Transverse colon (tissue), 4 donors: Measurements from ENCODE around the gene SKAP2. TPM values are rescaled to one million over a fixed set of nuclear protein-coding genes. Genes with fewer than 3 reads are reported as not detected.
A peak's percentile ranks its signal among the peaks of the same experiment; 100 is the strongest.

Experiments used
- DNase-seq: peaks from one replicate; pipeline ENCODE4 v3.0.0-alpha.2; 2019
- H3K27ac ChIP-seq, 4 donors: fragments of 200-600 bp; sonication (generic); 2 replicates each; pipeline ENCODE4 v1.5.1; 2016 to 2018; ENCODE audit warnings: inconsistent platforms in 4 of 4
- H3K27me3 ChIP-seq: fragments of 200-600 bp; sonication (generic); 2 replicates; pipeline ENCODE4 v1.5.1; 2017; ENCODE audit warnings: inconsistent platforms
- H3K36me3 ChIP-seq, 4 donors: fragments of 200-600 bp; sonication (generic); 2 replicates each; pipeline ENCODE4 v1.5.1; 2017 to 2019; ENCODE audit warnings: inconsistent platforms in 4 of 4
- H3K4me1 ChIP-seq, 4 donors: fragments of 200-600 bp; sonication (generic); 2 replicates each; pipeline ENCODE4 v1.5.1; 2017 to 2020; ENCODE audit warnings: inconsistent platforms in 4 of 4
- H3K4me3 ChIP-seq, 4 donors: fragments of 200-600 bp; sonication (generic); 1 replicate in 1 of 4; 2 replicates in 3 of 4; pipeline versions ENCODE4 v1.5.1 to v1.6.1; 2017 to 2019; ENCODE audit warnings: inconsistent platforms in 4 of 4
- H3K9me3 ChIP-seq, 2 donors: fragments of 200-600 bp; sonication (generic); 2 replicates each; pipeline ENCODE4 v1.5.1; 2017 to 2019; ENCODE audit warnings: inconsistent platforms in 2 of 2
- EP300 ChIP-seq: sonication (generic); formaldehyde crosslinking; IDR thresholded peaks from one replicate; pipeline ENCODE4 v1.6.1; 2017; ENCODE audit warnings: antibody characterized with exemption, low read depth
- POLR2A ChIP-seq: fragments of 450-650 bp; IDR thresholded peaks from one replicate; pipeline ENCODE4 v1.6.1; 2016; ENCODE audit warnings: antibody characterized with exemption, mild to moderate bottlenecking, moderate library complexity
- POLR2AphosphoS5 ChIP-seq, 3 donors: sonication (generic); formaldehyde crosslinking; IDR thresholded peaks; one replicate each; pipeline ENCODE4 v1.6.1; 2016; ENCODE audit warnings: antibody characterized with exemption in 3 of 3
- WGBS, 2 donors: methylation state at CpG; one replicate each; pipeline ENCODE4 v1.1.5; 2018; ENCODE audit warnings: low coverage in 1 of 2; 5-methylcytosine and 5-hydroxymethylcytosine counted together
- in situ Hi-C, 4 donors: fragments of 200-750 bp; cut with MboI; loops; one replicate each; pipeline versions ENCODE4 v1.15.0 to v1.15.1; 2017; ENCODE audit warnings: low sequenced_read_pairs in 3 of 4, low pct_ligation_motif_present in 1 of 4, low pct_unique_long_range_greater_than_20kb in 1 of 4
- intact Hi-C: fragments of 100-400 bp; cut with DNase I; formaldehyde crosslinking; loops from one replicate; pipeline ENCODE4 v1.15.1; 2023; ENCODE audit warnings: low total_unique reads
- total RNA-seq, 4 donors: library from RNA; depleted of rRNA; stranded (reverse); fragments of >200 nt; gene quantifications; one replicate each; pipeline ENCODE4 v1.1.0, GENCODE V29; 2016
- TF ChIP-seq, protein P1 (sequence below), 5 experiments: fragments of 200-600 bp in 3 of 5; fragments of 450-650 bp in 2 of 5; sonication (generic) in 3 of 5; IDR thresholded peaks; 1 replicate in 2 of 5; 2 replicates in 3 of 5; pipeline ENCODE4 v1.5.1; 2016 to 2017; ENCODE audit warnings: antibody characterized with exemption in 5 of 5, inconsistent platforms in 3 of 5, mild to moderate bottlenecking in 2 of 5, moderate library complexity in 1 of 5

The SKAP2 gene, protein sequence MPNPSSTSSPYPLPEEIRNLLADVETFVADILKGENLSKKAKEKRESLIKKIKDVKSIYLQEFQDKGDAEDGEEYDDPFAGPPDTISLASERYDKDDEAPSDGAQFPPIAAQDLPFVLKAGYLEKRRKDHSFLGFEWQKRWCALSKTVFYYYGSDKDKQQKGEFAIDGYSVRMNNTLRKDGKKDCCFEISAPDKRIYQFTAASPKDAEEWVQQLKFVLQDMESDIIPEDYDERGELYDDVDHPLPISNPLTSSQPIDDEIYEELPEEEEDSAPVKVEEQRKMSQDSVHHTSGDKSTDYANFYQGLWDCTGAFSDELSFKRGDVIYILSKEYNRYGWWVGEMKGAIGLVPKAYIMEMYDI
- 10 to 100 TPM in 3 of 4 donors, 1 to 10 TPM in 1; 2.6 to 35.2 (median 23.8) TPM for total RNA-seq

DNA sequence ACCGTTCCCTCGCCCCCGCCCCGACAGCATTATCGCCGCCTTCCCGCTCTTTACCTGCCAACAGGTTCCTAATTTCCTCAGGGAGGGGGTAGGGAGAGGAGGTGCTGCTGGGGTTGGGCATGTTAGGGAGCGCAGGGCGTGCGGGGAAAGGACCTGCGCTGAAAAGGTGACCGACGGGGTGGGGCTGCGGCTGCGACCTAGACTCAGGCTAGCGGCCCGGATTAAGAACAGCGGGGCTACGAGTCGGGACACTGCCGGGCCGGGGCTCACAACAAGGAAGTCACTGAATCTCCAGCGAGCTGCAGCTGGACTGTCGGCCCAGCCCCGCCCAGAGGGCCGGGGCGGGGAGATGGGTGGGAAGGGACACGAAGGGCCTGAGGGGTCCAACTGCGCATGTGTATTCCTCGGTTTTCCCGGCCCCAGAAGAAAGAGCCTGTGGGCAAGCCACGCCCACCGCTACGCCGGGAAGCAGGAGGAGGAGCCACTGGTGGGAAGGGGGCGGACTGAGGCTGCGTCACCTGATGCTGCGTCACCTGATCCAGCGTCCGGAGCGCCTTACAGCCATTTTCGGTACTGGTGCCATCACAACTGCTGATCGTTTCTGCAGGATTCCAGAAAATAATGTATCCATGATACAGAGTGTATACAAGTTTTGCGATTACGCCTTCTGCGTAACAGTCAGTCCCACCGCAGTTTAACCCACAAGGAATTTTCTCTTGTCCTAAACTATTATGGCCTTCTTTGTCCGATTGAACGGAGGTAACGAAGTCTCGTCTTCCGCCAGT, at the start of gene SKAP2:
SKAP2 (minus strand) TSS at position 282 of the 785 bp plus-strand sequence; CDS start at position 121, 161 bp downstream.
- peak within 1 kb of the TSS; percentile 95 to 98 (median 96) for H3K27ac ChIP-seq
- in situ Hi-C loops = loop anchor here (25.0 kb wide), 3 partner anchors 502 to 1002 kb away; no protein-coding TSS in a partner anchor
- no peaks in the 10 kb centered on the region for H3K36me3 ChIP-seq
- H3K4me3 ChIP-seq = peak within 1 kb of the TSS; percentile 66 to 71 (median 68)
- no peaks in the 10 kb centered on the region for H3K9me3 ChIP-seq
- DNase-seq = peak; percentile 99
- peaks cover 2 to 46% (median 20%) of the 10 kb centered on the region in 4 donors for H3K4me1 ChIP-seq
- intact Hi-C loops = no loop called here
- H3K27me3 ChIP-seq = no peaks in the 10 kb centered on the region
- TF ChIP-seq POLR2A (peak; percentile 99), POLR2AphosphoS5 (IDR thresholded peaks at IDR 0.05) (peak; percentile 96 to 99 (median 99))
- TF ChIP-seq, protein P1, sequence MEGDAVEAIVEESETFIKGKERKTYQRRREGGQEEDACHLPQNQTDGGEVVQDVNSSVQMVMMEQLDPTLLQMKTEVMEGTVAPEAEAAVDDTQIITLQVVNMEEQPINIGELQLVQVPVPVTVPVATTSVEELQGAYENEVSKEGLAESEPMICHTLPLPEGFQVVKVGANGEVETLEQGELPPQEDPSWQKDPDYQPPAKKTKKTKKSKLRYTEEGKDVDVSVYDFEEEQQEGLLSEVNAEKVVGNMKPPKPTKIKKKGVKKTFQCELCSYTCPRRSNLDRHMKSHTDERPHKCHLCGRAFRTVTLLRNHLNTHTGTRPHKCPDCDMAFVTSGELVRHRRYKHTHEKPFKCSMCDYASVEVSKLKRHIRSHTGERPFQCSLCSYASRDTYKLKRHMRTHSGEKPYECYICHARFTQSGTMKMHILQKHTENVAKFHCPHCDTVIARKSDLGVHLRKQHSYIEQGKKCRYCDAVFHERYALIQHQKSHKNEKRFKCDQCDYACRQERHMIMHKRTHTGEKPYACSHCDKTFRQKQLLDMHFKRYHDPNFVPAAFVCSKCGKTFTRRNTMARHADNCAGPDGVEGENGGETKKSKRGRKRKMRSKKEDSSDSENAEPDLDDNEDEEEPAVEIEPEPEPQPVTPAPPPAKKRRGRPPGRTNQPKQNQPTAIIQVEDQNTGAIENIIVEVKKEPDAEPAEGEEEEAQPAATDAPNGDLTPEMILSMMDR (IDR thresholded peaks at IDR 0.05) = no peak
- WGBS, 2 donors = 1% methylated on average over 52 of the region's 52 CpGs; no CpG with 5 or more reads in 1 of the 2 donors

DNA sequence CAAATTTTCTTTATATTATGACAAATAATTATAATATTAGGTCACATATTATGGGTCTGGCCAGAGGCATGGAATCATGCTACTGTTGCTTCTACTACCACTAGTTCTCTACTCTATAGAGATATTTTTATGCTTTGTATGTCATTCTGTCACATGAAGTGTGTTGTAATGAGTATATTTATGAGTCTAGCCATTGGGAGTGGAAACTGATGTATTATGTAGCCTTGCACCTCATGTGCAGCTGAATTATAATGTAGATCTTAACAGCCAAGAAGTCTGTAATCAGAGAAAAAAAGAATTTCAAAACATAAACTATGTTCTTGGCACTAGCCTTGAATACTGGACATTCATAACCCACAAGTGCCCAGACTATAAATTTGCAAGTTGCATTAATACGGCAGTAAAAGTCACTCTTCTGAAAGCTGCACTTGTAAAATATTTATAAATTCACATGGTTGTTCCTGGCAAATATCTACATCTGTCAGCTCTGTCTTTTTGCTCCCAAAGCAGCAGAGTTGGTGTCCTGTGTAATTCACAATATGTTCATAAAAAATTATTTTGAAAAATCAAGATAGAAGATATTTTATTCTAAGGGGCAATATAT, 48.6 kb upstream of the SKAP2 start:
- in situ Hi-C loops = no loop called here
- TF ChIP-seq POLR2A (no peak), POLR2AphosphoS5 (IDR thresholded peaks at IDR 0.05) (no peak), EP300 (no peak)
- TF ChIP-seq, protein P1 (IDR thresholded peaks at IDR 0.05) = no peak
- Histone ChIP-seq H3K4me1 (no peaks in the 10 kb centered on the region), H3K9me3 (no peaks in the 10 kb centered on the region), H3K36me3 (no peaks in the 10 kb centered on the region), H3K27me3 (no peaks in the 10 kb centered on the region), H3K4me3 (no peak overlapping the region), H3K27ac (no peak overlapping the region)
- 68 to 75% methylated on average over 1 of the region's 1 CpG for WGBS, 2 donors
- no peak for DNase-seq
- intact Hi-C loops = no loop called here

DNA sequence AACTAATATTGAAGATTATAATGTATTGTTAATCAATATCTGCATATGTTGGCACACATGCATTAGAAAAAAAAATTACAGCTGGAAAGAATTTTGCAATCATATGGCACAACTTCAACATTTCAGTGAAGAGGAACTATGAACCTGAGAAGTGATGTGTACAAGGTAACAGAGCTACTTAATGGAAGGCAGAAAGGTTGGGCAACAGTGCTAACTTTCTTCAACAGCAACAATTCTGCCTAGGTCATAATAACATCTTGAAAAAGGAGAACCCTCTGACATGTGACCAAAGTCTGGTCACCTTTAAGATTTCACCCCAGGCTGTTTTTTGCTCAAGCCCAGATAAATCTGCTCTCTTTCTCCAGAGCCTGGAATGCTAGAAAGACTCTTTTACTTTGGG, 47.9 kb upstream of the SKAP2 start:
- intact Hi-C loops (no loop called here), in situ Hi-C loops (no loop called here)
- no peak for TF ChIP-seq POLR2A
- TF ChIP-seq, protein P1 (IDR thresholded peaks at IDR 0.05) = no peak
- no peak for TF ChIP-seq EP300
- no peak for TF ChIP-seq POLR2AphosphoS5 (IDR thresholded peaks at IDR 0.05)
- Histone ChIP-seq H3K36me3 (no peaks in the 10 kb centered on the region), H3K9me3 (no peaks in the 10 kb centered on the region), H3K4me1 (no peaks in the 10 kb centered on the region), H3K4me3 (no peak overlapping the region), H3K27me3 (no peaks in the 10 kb centered on the region), H3K27ac (no peak overlapping the region)
- DNase-seq = no peak

DNA sequence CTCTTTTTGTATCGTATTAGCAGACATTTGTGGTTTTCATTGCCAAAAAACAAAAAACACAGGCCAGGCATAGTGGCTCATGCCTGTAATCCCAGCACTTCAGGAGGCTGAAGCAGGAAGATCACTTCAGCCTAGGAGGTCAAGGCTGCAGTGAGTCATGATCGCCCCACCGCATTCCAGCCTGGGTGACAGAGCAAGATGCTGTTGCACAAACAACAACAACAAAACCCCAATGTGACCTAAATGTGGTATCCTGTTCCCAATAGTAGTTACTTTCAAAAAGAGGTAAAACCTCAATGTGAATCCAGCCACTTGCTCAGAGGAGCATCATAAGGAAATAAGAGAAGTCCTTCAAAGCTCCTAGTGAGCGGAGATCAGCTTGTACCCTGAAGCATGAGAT, 45.8 kb upstream of the SKAP2 start:
- intact Hi-C loops = no loop called here
- H3K27ac ChIP-seq = no peak overlapping the region
- no peak overlapping the region for H3K4me3 ChIP-seq
- no peaks in the 10 kb centered on the region for H3K27me3 ChIP-seq
- DNase-seq = peak; percentile 27
- in situ Hi-C loops = no loop called here
- H3K36me3 ChIP-seq = no peaks in the 10 kb centered on the region
- H3K4me1 ChIP-seq = no peaks in the 10 kb centered on the region
- WGBS, 2 donors = 79 to 86% methylated on average over 4 of the region's 4 CpGs
- no peaks in the 10 kb centered on the region for H3K9me3 ChIP-seq
- TF ChIP-seq POLR2A (no peak), POLR2AphosphoS5 (IDR thresholded peaks at IDR 0.05) (no peak), EP300 (no peak)
- TF ChIP-seq, protein P1 (IDR thresholded peaks at IDR 0.05) = no peak
